Neural cell (in vitro differentiated cells): ENCODE results near the gene CST9.

Source experiments
- EZH2 ChIP-seq: fragments of 200-600, 300-800 bp; shearing (Covaris generic), sonication (generic); IDR thresholded peaks from 2 replicates; pipeline ENCODE4 v1.6.1; 2014; ENCODE audit warnings: antibody characterized with exemption, low read length, borderline replicate concordance, mild to moderate bottlenecking; ENCODE audit not compliant: insufficient read depth, poor library complexity, severe bottlenecking
- POLR2AphosphoS5 ChIP-seq: IDR thresholded peaks from 2 replicates; pipeline ENCODE4 v1.6.1; 2012
- SMC3 ChIP-seq: fragments of 450-650 bp; conservative IDR thresholded peaks from 2 replicates; pipeline ENCODE4 v1.6.1; 2014; ENCODE audit warnings: antibody characterized with exemption, mild to moderate bottlenecking, moderate library complexity; ENCODE audit not compliant: poor library complexity
- TAF1 ChIP-seq: IDR thresholded peaks from 2 replicates; pipeline ENCODE4 v1.6.1; 2012; ENCODE audit warnings: low read depth
- TF ChIP-seq, protein P1 (sequence below): fragments of 450-650 bp; IDR thresholded peaks from 2 replicates; pipeline ENCODE4 v1.5.1; 2014; ENCODE audit warnings: antibody characterized with exemption, mild to moderate bottlenecking, moderate library complexity; ENCODE audit not compliant: poor library complexity, severe bottlenecking

DNA sequence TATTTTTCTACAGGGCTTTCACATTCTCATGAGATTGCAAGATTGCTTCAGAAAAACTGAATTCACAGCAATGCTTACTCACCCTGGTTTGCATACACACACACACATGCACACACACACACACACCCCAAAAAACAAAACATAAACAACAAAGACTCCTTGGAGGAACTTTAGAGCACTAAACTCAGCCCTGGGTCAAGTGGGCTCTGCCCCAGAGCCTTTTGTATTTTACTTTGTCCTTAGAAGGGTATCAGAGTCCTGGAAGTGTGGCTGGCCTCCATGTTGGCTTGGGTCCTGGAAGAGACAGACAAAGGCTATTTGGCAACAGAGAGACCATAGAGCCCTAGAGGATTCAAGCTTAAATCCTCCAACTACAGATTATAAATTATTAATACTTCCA lies 8.0 kb upstream of the CST9 start:
- TF ChIP-seq SMC3: no peak
- TF ChIP-seq, protein P1, sequence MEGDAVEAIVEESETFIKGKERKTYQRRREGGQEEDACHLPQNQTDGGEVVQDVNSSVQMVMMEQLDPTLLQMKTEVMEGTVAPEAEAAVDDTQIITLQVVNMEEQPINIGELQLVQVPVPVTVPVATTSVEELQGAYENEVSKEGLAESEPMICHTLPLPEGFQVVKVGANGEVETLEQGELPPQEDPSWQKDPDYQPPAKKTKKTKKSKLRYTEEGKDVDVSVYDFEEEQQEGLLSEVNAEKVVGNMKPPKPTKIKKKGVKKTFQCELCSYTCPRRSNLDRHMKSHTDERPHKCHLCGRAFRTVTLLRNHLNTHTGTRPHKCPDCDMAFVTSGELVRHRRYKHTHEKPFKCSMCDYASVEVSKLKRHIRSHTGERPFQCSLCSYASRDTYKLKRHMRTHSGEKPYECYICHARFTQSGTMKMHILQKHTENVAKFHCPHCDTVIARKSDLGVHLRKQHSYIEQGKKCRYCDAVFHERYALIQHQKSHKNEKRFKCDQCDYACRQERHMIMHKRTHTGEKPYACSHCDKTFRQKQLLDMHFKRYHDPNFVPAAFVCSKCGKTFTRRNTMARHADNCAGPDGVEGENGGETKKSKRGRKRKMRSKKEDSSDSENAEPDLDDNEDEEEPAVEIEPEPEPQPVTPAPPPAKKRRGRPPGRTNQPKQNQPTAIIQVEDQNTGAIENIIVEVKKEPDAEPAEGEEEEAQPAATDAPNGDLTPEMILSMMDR: no peak
- TF ChIP-seq EZH2: no peak
- no peak for TF ChIP-seq POLR2AphosphoS5
- TF ChIP-seq TAF1: no peak
